SU-DHL-6 (cell line): ENCODE results near the gene TMEM60.

Experiments
- H2AFZ ChIP-seq: fragments of 200-600 bp; sonication (generic); 2 replicates; pipeline ENCODE4 v1.6.1; 2014; ENCODE audit warnings: low read depth, mild to moderate bottlenecking, moderate library complexity, mixed read lengths, antibody characterized with exemption, low read length; ENCODE audit not compliant: severe bottlenecking
- H3F3A ChIP-seq: fragments of 200-600 bp; shearing (Covaris generic); 2 replicates; pipeline ENCODE4 v1.6.0; 2016; ENCODE audit warnings: antibody characterized with exemption, mild to moderate bottlenecking; ENCODE audit not compliant: insufficient read depth
- H3K27ac ChIP-seq: fragments of 200-600 bp; sonication (generic); 2 replicates; pipeline ENCODE4 v1.5.1; 2016; ENCODE audit warnings: low read depth, mild to moderate bottlenecking, low read length, moderate library complexity, mixed read lengths
- H3K27me3 ChIP-seq: fragments of 200-600 bp; sonication (generic), shearing (Covaris generic); 2 replicates; pipeline ENCODE4 v1.6.0; 2014; ENCODE audit warnings: mild to moderate bottlenecking, low read length
- H3K36me3 ChIP-seq: fragments of 200-600 bp; sonication (generic); 2 replicates; pipeline ENCODE4 v1.6.1; 2014; ENCODE audit warnings: mild to moderate bottlenecking, low read length, mixed read lengths
- H3K4me2 ChIP-seq: fragments of 300-600, 200-600 bp; shearing (Covaris generic), sonication (generic); 2 replicates; pipeline ENCODE4 v1.6.0; 2014; ENCODE audit warnings: low read length, low read depth, mild to moderate bottlenecking; ENCODE audit not compliant: poor library complexity, severe bottlenecking
- H3K4me3 ChIP-seq: fragments of 200-600 bp; sonication (generic); 2 replicates; pipeline ENCODE4 v1.5.1; 2014; ENCODE audit warnings: antibody characterized with exemption, low read length, mild to moderate bottlenecking, mixed read lengths; ENCODE audit not compliant: insufficient read depth, poor library complexity, severe bottlenecking
- H3K79me2 ChIP-seq: fragments of 200-600 bp; sonication (generic); 2 replicates; pipeline ENCODE4 v1.6.1; 2014; ENCODE audit warnings: mild to moderate bottlenecking, low read length, moderate library complexity; ENCODE audit not compliant: insufficient read depth
- H3K9ac ChIP-seq: fragments of 200-600 bp; sonication (generic); 2 replicates; pipeline ENCODE4 v1.7.0; 2014; ENCODE audit warnings: mild to moderate bottlenecking, low read length
- H3K9me2 ChIP-seq: fragments of 200-600 bp; sonication (generic); replicated peaks from 2 replicates; pipeline ENCODE4 v1.6.1; 2014; ENCODE audit warnings: low read length; ENCODE audit not compliant: insufficient read depth
- H3K9me3 ChIP-seq: fragments of 200-600 bp; sonication (generic); 2 replicates; pipeline ENCODE4 v1.6.1; 2014; ENCODE audit warnings: low read length, mixed read lengths; ENCODE audit not compliant: insufficient read depth
- H4K20me1 ChIP-seq: fragments of 200-600 bp; sonication (generic); 2 replicates; pipeline ENCODE4 v1.6.1; 2014; ENCODE audit warnings: low read depth, mild to moderate bottlenecking, antibody characterized with exemption, low read length, moderate library complexity, mixed read lengths
- EZH2phosphoT487 ChIP-seq: fragments of 200-600 bp; sonication (generic), shearing (Covaris generic); conservative IDR thresholded peaks from 2 replicates; pipeline ENCODE4 v1.6.1; 2018; ENCODE audit warnings: mild to moderate bottlenecking, antibody characterized with exemption, low read length, moderate library complexity, mixed read lengths
- TF ChIP-seq, protein P1 (sequence below): fragments of 200-600 bp; sonication (generic); IDR thresholded peaks from one replicate; pipeline ENCODE4 v1.5.1; 2017; ENCODE audit warnings: antibody characterized with exemption, mild to moderate bottlenecking, low read length, moderate library complexity; ENCODE audit not compliant: insufficient read depth, poor library complexity, severe bottlenecking

Gene TMEM60

DNA sequence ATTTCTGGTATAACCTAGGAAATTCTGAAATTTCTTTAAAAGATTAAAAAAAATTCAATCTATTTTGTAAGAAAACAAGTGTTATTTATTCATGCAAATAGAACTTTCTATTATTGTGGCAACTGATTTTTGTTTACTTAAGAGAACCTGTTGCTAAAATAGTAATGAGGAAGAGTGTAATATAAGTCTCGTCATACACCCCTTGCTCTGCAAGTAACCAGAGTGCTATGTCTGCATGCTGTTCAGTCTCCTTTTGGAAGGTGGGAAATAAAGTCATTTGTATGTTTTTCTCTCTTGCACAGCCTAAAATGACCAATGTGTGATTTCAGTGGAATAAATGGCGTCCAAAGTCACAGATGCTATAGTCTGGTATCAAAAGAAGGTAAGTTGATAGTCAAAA, 41.7 kb upstream of the TMEM60 start:
- peak overlapping the region; percentile 60 for H3K9ac ChIP-seq
- no peaks in the 10 kb centered on the region for H3K27me3 ChIP-seq
- 0 out of 2 replicates have a peak, but pooled peaks cover 4% of the 10 kb centered on the region for H4K20me1 ChIP-seq
- no peaks in the 10 kb centered on the region for H3K9me2 ChIP-seq
- peaks cover 13% of the 10 kb centered on the region; the same call in 1 of the 2 replicates for H3K36me3 ChIP-seq
- peaks cover 100% of the 10 kb centered on the region for H3K79me2 ChIP-seq
- H2AFZ ChIP-seq = no peak overlapping the region
- peak overlapping the region; percentile 84 for H3K27ac ChIP-seq
- no peaks in the 10 kb centered on the region for H3K9me3 ChIP-seq
- TF ChIP-seq EZH2phosphoT487 = no peak
- TF ChIP-seq, protein P1, sequence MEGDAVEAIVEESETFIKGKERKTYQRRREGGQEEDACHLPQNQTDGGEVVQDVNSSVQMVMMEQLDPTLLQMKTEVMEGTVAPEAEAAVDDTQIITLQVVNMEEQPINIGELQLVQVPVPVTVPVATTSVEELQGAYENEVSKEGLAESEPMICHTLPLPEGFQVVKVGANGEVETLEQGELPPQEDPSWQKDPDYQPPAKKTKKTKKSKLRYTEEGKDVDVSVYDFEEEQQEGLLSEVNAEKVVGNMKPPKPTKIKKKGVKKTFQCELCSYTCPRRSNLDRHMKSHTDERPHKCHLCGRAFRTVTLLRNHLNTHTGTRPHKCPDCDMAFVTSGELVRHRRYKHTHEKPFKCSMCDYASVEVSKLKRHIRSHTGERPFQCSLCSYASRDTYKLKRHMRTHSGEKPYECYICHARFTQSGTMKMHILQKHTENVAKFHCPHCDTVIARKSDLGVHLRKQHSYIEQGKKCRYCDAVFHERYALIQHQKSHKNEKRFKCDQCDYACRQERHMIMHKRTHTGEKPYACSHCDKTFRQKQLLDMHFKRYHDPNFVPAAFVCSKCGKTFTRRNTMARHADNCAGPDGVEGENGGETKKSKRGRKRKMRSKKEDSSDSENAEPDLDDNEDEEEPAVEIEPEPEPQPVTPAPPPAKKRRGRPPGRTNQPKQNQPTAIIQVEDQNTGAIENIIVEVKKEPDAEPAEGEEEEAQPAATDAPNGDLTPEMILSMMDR = no peak
- peak overlapping the region; percentile 99 for H3K4me2 ChIP-seq
- peak overlapping the region; percentile 72 for H3K4me3 ChIP-seq
- peaks cover 61% of the 10 kb centered on the region for H3F3A ChIP-seq

DNA sequence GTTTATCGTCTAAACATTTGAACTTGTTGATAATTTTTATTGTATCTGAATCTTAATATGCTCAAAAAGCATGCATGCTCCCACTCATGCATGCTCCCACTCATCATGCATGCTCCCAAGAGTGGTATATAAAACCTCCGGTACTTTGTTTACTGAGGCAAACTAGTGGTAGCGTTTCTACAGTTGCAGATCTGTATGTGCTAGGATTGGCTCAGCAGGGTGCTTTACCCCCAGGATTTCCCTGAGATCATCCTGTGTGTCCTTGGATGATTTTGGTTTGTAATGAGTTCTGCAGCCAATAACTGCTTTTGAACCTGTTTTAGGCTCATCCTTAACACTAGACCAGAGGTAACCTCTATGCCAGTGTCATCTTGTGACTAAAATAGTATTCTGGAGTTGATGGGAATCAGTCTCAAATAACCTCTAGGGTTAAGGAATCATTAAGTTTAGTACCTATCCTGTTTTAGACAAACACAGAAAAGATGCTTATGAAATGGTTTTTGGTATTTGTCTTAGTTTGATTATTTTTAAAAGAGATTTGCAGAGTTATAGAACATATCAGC, 40.8 kb upstream of the TMEM60 start:
- peaks cover 100% of the 10 kb centered on the region for H3K79me2 ChIP-seq
- no peaks in the 10 kb centered on the region for H3K27me3 ChIP-seq
- no peaks in the 10 kb centered on the region for H3K9me2 ChIP-seq
- TF ChIP-seq EZH2phosphoT487 = no peak
- TF ChIP-seq, protein P1 = no peak
- peak overlapping the region; percentile 99 for H3K4me2 ChIP-seq
- peak overlapping the region; percentile 60 for H3K9ac ChIP-seq
- H3K27ac ChIP-seq = peak overlapping the region; percentile 84
- H3K9me3 ChIP-seq = no peaks in the 10 kb centered on the region
- H3K36me3 ChIP-seq = peaks cover 13% of the 10 kb centered on the region; the same call in 1 of the 2 replicates
- peaks cover 55% of the 10 kb centered on the region for H3F3A ChIP-seq
- H3K4me3 ChIP-seq = peak overlapping the region; percentile 72
- no peak overlapping the region for H2AFZ ChIP-seq
- H4K20me1 ChIP-seq = 0 out of 2 replicates have a peak, but pooled peaks cover 4% of the 10 kb centered on the region

- H2AFZ ChIP-seq = no peak overlapping the region
- no peak overlapping the region for H3K4me3 ChIP-seq
- H3F3A ChIP-seq = peaks cover 47% of the 10 kb centered on the region
- H4K20me1 ChIP-seq = 0 out of 2 replicates have a peak, but pooled peaks cover 4% of the 10 kb centered on the region
- H3K36me3 ChIP-seq = peaks cover 7% of the 10 kb centered on the region; the same call in 1 of the 2 replicates
- H3K4me2 ChIP-seq = peak overlapping the region; percentile 99
- no peak for TF ChIP-seq EZH2phosphoT487
- TF ChIP-seq, protein P1 = no peak
- H3K9me3 ChIP-seq = no peaks in the 10 kb centered on the region
- H3K27me3 ChIP-seq = no peaks in the 10 kb centered on the region
- no peaks in the 10 kb centered on the region for H3K9me2 ChIP-seq
- peak overlapping the region; percentile 84 for H3K27ac ChIP-seq
- H3K79me2 ChIP-seq = peaks cover 100% of the 10 kb centered on the region
- no peak overlapping the region; the same call in 1 of the 2 replicates for H3K9ac ChIP-seq
Measured at GRCh38 chr7:77837966-77838365, 39.7 kb upstream of the TMEM60 start.
